ENCODE measurements around the gene PRSS1.
"Not testable (repeated sequence)": the region's sequence is repeated elsewhere in the genome, so short reads cannot be mapped to it uniquely, and the experiment has no call there.

The PRSS1 gene

DNA sequence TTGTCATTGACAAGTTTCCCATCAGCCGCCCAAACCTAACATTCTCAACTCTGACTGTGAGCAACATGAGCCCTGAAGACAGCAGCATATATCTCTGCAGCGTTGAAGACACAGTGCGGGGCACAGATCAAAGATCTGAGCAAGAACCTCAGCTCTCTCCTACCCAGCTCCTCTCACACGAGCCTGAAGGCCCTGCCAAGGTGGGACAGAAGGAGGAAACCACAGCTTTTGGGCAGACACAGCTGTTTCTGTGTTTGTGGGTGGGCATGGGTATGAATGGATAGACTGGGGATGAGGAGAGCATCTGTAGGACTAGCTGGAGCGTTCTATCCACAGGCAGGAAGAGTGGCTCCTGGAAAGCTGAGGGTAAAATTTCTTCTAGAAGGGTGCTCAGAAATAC, 8.5 kb upstream of the PRSS1 start:
- H3K9ac ChIP-seq (ENCODE audit: low read length): no peak overlapping the region
- no peaks in the 10 kb centered on the region for H3K27me3 ChIP-seq (ENCODE audit: low read length)
- H3K9me2 ChIP-seq (replicated peaks; ENCODE audit: insufficient read depth, low read length): no peaks in the 10 kb centered on the region
- no peaks in the 10 kb centered on the region for H3K36me3 ChIP-seq (ENCODE audit: low read length)
- H2AFZ ChIP-seq (ENCODE audit: low read depth, low read length, severe bottlenecking): no peak overlapping the region
- no peak overlapping the region for H3K4me3 ChIP-seq (ENCODE audit: insufficient read depth, low read length, poor library complexity, severe bottlenecking)
- TF ChIP-seq CTCF (IDR thresholded peaks at IDR 0.05; ENCODE audit: insufficient read depth, low read length, poor library complexity, severe bottlenecking): no peak
- no peak for TF ChIP-seq EZH2phosphoT487 (conservative IDR thresholded peaks at IDR 0.05; ENCODE audit: low read length)
- H3F3A ChIP-seq (ENCODE audit: insufficient read depth): no peaks in the 10 kb centered on the region
- H3K27ac ChIP-seq (ENCODE audit: low read depth, low read length): no peak overlapping the region
- H3K79me2 ChIP-seq (ENCODE audit: insufficient read depth, low read length): no peaks in the 10 kb centered on the region
- H4K20me1 ChIP-seq (ENCODE audit: low read depth, low read length): no peaks in the 10 kb centered on the region
- no peaks in the 10 kb centered on the region for H3K9me3 ChIP-seq (ENCODE audit: insufficient read depth, low read length)
- no peak overlapping the region for H3K4me2 ChIP-seq (ENCODE audit: low read depth, low read length, poor library complexity, severe bottlenecking)

DNA sequence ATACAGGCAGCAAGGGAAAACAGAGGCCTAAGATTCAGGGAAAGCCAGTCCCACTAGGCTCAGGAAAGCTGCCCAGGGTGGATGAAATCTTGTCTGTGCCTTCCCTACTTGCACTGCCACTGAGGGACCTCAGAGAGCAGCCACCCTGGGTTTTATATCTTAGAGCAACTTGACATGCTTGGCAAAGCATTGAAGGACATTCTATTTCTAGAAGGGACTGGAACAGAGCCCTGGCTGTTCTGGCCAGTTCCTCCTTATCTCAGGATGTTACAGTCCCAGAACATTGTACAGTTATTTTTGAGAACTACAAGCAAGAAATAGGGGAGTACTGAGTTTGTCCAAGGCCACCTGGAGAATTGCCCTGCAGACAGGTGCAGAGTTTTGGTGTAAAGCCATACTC, 7.3 kb upstream of the PRSS1 start:
- not testable (repeated sequence) for H3K4me3 ChIP-seq (ENCODE audit: insufficient read depth, low read length, poor library complexity, severe bottlenecking); H3K4me2 ChIP-seq (ENCODE audit: low read depth, low read length, poor library complexity, severe bottlenecking); H4K20me1 ChIP-seq (ENCODE audit: low read depth, low read length); H3K79me2 ChIP-seq (ENCODE audit: insufficient read depth, low read length); H2AFZ ChIP-seq (ENCODE audit: low read depth, low read length, severe bottlenecking); H3K9me2 ChIP-seq (replicated peaks; ENCODE audit: insufficient read depth, low read length); H3K9me3 ChIP-seq (ENCODE audit: insufficient read depth, low read length); H3K36me3 ChIP-seq (ENCODE audit: low read length); H3F3A ChIP-seq (ENCODE audit: insufficient read depth); H3K27ac ChIP-seq (ENCODE audit: low read depth, low read length); H3K27me3 ChIP-seq (ENCODE audit: low read length); H3K9ac ChIP-seq (ENCODE audit: low read length)

GRCh38 chr7:142745091-142745635, 4.1 kb upstream of the PRSS1 start:
- Histone ChIP-seq H3K27ac (ENCODE audit: low read depth, low read length) (no peak overlapping the region), H3K9me3 (ENCODE audit: insufficient read depth, low read length) (no peaks in the 10 kb centered on the region), H3K79me2 (ENCODE audit: insufficient read depth, low read length) (no peaks in the 10 kb centered on the region), H3K9me2 (replicated peaks; ENCODE audit: insufficient read depth, low read length) (no peaks in the 10 kb centered on the region), H3F3A (ENCODE audit: insufficient read depth) (no peaks in the 10 kb centered on the region), H3K27me3 (ENCODE audit: low read length) (no peaks in the 10 kb centered on the region), H3K36me3 (ENCODE audit: low read length) (no peaks in the 10 kb centered on the region), H3K9ac (ENCODE audit: low read length) (no peak overlapping the region), H3K4me2 (ENCODE audit: low read depth, low read length, poor library complexity, severe bottlenecking) (no peak overlapping the region), H2AFZ (ENCODE audit: low read depth, low read length, severe bottlenecking) (no peak overlapping the region), H4K20me1 (ENCODE audit: low read depth, low read length) (no peaks in the 10 kb centered on the region), H3K4me3 (ENCODE audit: insufficient read depth, low read length, poor library complexity, severe bottlenecking) (no peak overlapping the region)
- no peak for TF ChIP-seq EZH2phosphoT487 (conservative IDR thresholded peaks at IDR 0.05; ENCODE audit: low read length)
- no peak for TF ChIP-seq CTCF (IDR thresholded peaks at IDR 0.05; ENCODE audit: insufficient read depth, low read length, poor library complexity, severe bottlenecking)

DNA sequence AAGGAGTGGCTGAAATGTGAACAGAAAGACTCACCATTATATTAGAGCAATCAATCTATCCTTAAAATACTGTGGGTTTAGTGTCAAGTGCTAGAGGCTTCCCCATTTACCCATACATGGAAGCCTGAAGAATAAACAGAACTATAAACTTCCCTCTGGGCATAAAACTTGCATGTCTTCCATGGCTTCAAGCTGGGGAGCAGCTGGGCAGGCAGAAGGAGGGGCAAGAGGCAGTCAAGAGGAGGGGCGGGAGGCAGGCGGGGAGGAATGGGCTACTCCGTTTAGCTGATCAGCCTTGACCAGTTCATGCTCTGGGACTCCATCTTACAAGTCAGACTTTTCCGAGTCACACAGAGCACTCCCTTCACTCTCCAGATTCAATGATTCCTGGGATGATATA, 3.5 kb upstream of the PRSS1 start:
- Histone ChIP-seq H3K9me3 (ENCODE audit: insufficient read depth, low read length) (no peaks in the 10 kb centered on the region), H3K36me3 (ENCODE audit: low read length) (no peaks in the 10 kb centered on the region), H3K27me3 (ENCODE audit: low read length) (no peaks in the 10 kb centered on the region)

More for the DNA sequence above, 3.5 kb upstream of the PRSS1 start:
- Histone ChIP-seq H3K4me3 (ENCODE audit: insufficient read depth, low read length, poor library complexity, severe bottlenecking) (no peak overlapping the region), H3K27ac (ENCODE audit: low read depth, low read length) (no peak overlapping the region), H4K20me1 (ENCODE audit: low read depth, low read length) (no peaks in the 10 kb centered on the region), H3F3A (ENCODE audit: insufficient read depth) (no peaks in the 10 kb centered on the region), H2AFZ (ENCODE audit: low read depth, low read length, severe bottlenecking) (no peak overlapping the region), H3K9ac (ENCODE audit: low read length) (no peak overlapping the region), H3K9me2 (replicated peaks; ENCODE audit: insufficient read depth, low read length) (no peaks in the 10 kb centered on the region), H3K79me2 (ENCODE audit: insufficient read depth, low read length) (no peaks in the 10 kb centered on the region), H3K4me2 (ENCODE audit: low read depth, low read length, poor library complexity, severe bottlenecking) (no peak overlapping the region)
- TF ChIP-seq EZH2phosphoT487 (conservative IDR thresholded peaks at IDR 0.05; ENCODE audit: low read length): no peak
- no peak for TF ChIP-seq CTCF (IDR thresholded peaks at IDR 0.05; ENCODE audit: insufficient read depth, low read length, poor library complexity, severe bottlenecking)

Measured in SU-DHL-6 (cell line).